GM23338 (cell line): Measurements from ENCODE around the gene SCUBE2. TPM values are rescaled to one million over a fixed set of nuclear protein-coding genes. Genes with fewer than 3 reads are reported as not detected.

ENCODE experiments used
- ATAC-seq: fragments of 200-7000 bp; cut with Tn5 transposase; 3 replicates; pipeline ENCODE4 v1.9.1; 2020
- DNase-seq: peaks from one replicate; pipeline ENCODE4 v3.0.0-alpha.2; 2015; ENCODE audit warnings: low spot score
- H2AFZ ChIP-seq: fragments of 200-600 bp; sonication (generic); 2 replicates; pipeline ENCODE4 v1.8.0; 2016; ENCODE audit warnings: antibody characterized with exemption, mild to moderate bottlenecking, moderate library complexity
- H3F3A ChIP-seq: fragments of 200-600 bp; sonication (generic); replicated peaks from 2 replicates; pipeline ENCODE4 v1.8.0; 2017; ENCODE audit warnings: antibody characterized with exemption, mixed run types, low read depth
- H3K27ac ChIP-seq: fragments of 200-600 bp; sonication (generic); 2 replicates; pipeline ENCODE4 v1.6.1; 2016; ENCODE audit warnings: low read depth
- H3K27me3 ChIP-seq: fragments of 200-600 bp; sonication (generic); 2 replicates; pipeline ENCODE4 v1.8.0; 2016; ENCODE audit warnings: mild to moderate bottlenecking, mixed run types, moderate library complexity; ENCODE audit not compliant: insufficient read depth
- H3K36me3 ChIP-seq: fragments of 200-600 bp; sonication (generic); 2 replicates; pipeline ENCODE4 v1.8.0; 2016; ENCODE audit warnings: mild to moderate bottlenecking; ENCODE audit not compliant: insufficient read depth
- H3K4me1 ChIP-seq: fragments of 200-600 bp; sonication (generic); 2 replicates; pipeline ENCODE4 v1.8.0; 2016; ENCODE audit warnings: mild to moderate bottlenecking, moderate library complexity; ENCODE audit not compliant: insufficient read depth
- H3K4me2 ChIP-seq: fragments of 200-600 bp; sonication (generic); 2 replicates; pipeline ENCODE4 v1.7.1; 2017; ENCODE audit warnings: mixed run types
- H3K4me3 ChIP-seq: fragments of 200-600 bp; sonication (generic); 2 replicates; pipeline ENCODE4 v1.6.1; 2016; ENCODE audit warnings: mixed run types
- H3K79me2 ChIP-seq: fragments of 200-600 bp; sonication (generic); replicated peaks from 2 replicates; pipeline ENCODE4 v1.8.0; 2017; ENCODE audit warnings: mild to moderate bottlenecking; ENCODE audit not compliant: insufficient read depth
- H3K9me2 ChIP-seq: fragments of 200-600 bp; sonication (generic); 2 replicates; pipeline ENCODE4 v1.8.0; 2017; ENCODE audit not compliant: insufficient read depth
- H4K20me1 ChIP-seq: fragments of 200-600 bp; sonication (generic); replicated peaks from 2 replicates; pipeline ENCODE4 v1.8.0; 2017; ENCODE audit warnings: mild to moderate bottlenecking; ENCODE audit not compliant: insufficient read depth
- H3K27ac Mint-ChIP-seq: 2 replicates; pipeline ENCODE4 v1.8.0; 2020; ENCODE audit warnings: inconsistent platforms, mild to moderate bottlenecking, moderate library complexity, mixed read lengths
- H3K27me3 Mint-ChIP-seq: 3 replicates; pipeline ENCODE4 v1.8.0; 2022; ENCODE audit warnings: low read depth, mild to moderate bottlenecking, moderate library complexity, mixed read lengths, inconsistent platforms; ENCODE audit not compliant: insufficient read depth, poor library complexity
- H3K36me3 Mint-ChIP-seq: 3 replicates; pipeline ENCODE4 v1.8.0; 2021; ENCODE audit warnings: low read depth, mild to moderate bottlenecking, inconsistent platforms, moderate library complexity, mixed read lengths
- H3K4me1 Mint-ChIP-seq: 3 replicates; pipeline ENCODE4 v1.8.0; 2020; ENCODE audit warnings: mild to moderate bottlenecking, inconsistent platforms, mixed read lengths
- H3K4me3 Mint-ChIP-seq: 3 replicates; pipeline ENCODE4 v1.8.0; 2021; ENCODE audit warnings: moderate library complexity, mild to moderate bottlenecking, inconsistent platforms, mixed read lengths
- H3K9me3 Mint-ChIP-seq: 3 replicates; pipeline ENCODE4 v1.8.0; 2020; ENCODE audit warnings: moderate library complexity, mild to moderate bottlenecking, inconsistent platforms, mixed read lengths
- CREB1 ChIP-seq: fragments of 250-450 bp; sonication (Bioruptor Pico); IDR thresholded peaks from 2 replicates; pipeline ENCODE4 v1.5.0; 2020; ENCODE audit warnings: low read depth, mild to moderate bottlenecking, moderate library complexity
- EZH2 ChIP-seq: fragments of 200-600 bp; sonication (generic); IDR thresholded peaks from one replicate; pipeline ENCODE4 v1.8.0; 2017; ENCODE audit warnings: antibody characterized with exemption, mild to moderate bottlenecking, low read depth; ENCODE audit not compliant: unreplicated experiment
- EZH2phosphoT487 ChIP-seq: fragments of 200-600 bp; sonication (generic); IDR thresholded peaks from one replicate; pipeline ENCODE4 v1.8.1; 2018; ENCODE audit warnings: antibody characterized with exemption; ENCODE audit not compliant: unreplicated experiment
- JUNB ChIP-seq: IDR thresholded peaks from one replicate; pipeline ENCODE4 v1.6.1; 2016; ENCODE audit warnings: antibody characterized with exemption; ENCODE audit not compliant: unreplicated experiment
- NANOG ChIP-seq: IDR thresholded peaks from 2 replicates; pipeline ENCODE4 v1.6.1; 2016; ENCODE audit warnings: antibody characterized with exemption, borderline replicate concordance
- POLR2AphosphoS5 ChIP-seq: IDR thresholded peaks from 2 replicates; pipeline ENCODE4 v1.6.1; 2016; ENCODE audit warnings: antibody characterized with exemption, low read depth
- ZNF331 ChIP-seq: fragments of 250-450 bp; sonication (Bioruptor Pico); IDR thresholded peaks from 2 replicates; pipeline ENCODE4 v1.5.0; 2020; ENCODE audit warnings: low read depth, mild to moderate bottlenecking, moderate library complexity
- polyA plus RNA-seq: library from polyadenylated mRNA; unstranded; fragments of >200 nt; fragmentation: Nextera tagmentation; extraction: Ambion mirVana; gene quantifications from 2 replicates; pipeline ENCODE4 v1.2.1, GENCODE V29; 2016
- total RNA-seq: library from RNA; depleted of rRNA; stranded (reverse); fragments of >200 nt; shearing (Covaris generic); gene quantifications from 2 replicates; pipeline ENCODE4 v1.2.3, GENCODE V29; 2014
- TF ChIP-seq, protein P1 (sequence below), 2 experiments: fragments of 200-600 bp in 1 of 2; sonication (generic) in 1 of 2; conservative IDR thresholded peaks; 2 replicates each; pipeline versions ENCODE4 v1.5.1 to v1.6.1; 2016 to 2017; ENCODE audit warnings: antibody characterized with exemption in 2 of 2, low read depth in 2 of 2, mild to moderate bottlenecking in 2 of 2, moderate library complexity in 1 of 2
- TF ChIP-seq, protein P2 (sequence below): IDR thresholded peaks from one replicate; pipeline ENCODE4 v1.6.1; 2018; ENCODE audit warnings: antibody characterized with exemption; ENCODE audit not compliant: unreplicated experiment
- TF ChIP-seq, protein P3 (sequence below): fragments of 250-450 bp; sonication (Bioruptor Pico); IDR thresholded peaks from 2 replicates; pipeline ENCODE4 v1.5.0; 2020; ENCODE audit warnings: mild to moderate bottlenecking, moderate library complexity

Gene SCUBE2
- total and polyA plus RNA-seq, 2 experiments from 2014 or later = 0.47 to 0.63 TPM

DNA sequence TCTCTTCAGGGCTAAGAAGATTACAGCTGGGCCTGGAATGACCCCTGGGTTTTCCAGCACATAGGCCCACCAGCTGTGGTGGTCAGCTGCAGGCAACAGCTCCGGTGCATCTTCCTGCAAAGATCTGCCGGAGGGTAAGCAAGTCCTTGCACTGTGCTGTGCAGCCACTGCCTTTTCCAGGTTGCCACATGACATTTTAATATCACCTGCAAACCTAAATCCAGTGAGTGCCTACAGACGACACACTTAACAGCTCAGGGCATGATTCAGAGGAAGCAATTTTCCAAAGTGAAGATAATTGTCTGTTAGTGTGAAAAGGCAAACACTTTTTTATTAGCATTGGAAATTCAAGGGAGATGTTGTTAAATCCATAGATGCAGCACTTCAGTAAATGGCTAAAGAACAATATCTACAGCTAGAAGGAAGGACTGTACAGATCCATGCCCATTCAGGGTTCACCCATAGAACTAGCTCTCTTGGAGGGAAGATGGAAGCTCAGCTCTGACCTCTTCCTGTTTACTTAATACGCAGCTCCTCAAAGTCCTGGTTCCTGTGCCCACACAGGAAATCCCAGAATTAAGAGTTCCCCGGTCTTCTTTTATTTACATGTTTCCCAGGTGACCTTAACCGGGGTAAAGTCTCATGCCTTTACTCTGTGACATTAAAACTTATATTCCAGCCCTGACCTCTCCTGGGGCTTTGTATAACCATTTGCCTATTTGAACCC is 74.3 kb downstream of the SCUBE2 start:
- Histone ChIP-seq H3K9me2 (0 out of 2 replicates have a peak, but pooled peaks cover 3% of the 10 kb centered on the region), H4K20me1 (no peaks in the 10 kb centered on the region), H3F3A (no peaks in the 10 kb centered on the region), H3K4me2 (no peak overlapping the region), H3K4me1 (no peaks in the 10 kb centered on the region), H3K27ac (no peak overlapping the region), H3K27me3 (no peaks in the 10 kb centered on the region), H2AFZ (no peak overlapping the region), H3K36me3 (no peaks in the 10 kb centered on the region), H3K4me3 (no peak overlapping the region), H3K79me2 (no peaks in the 10 kb centered on the region)
- no peak overlapping the region for H3K27ac Mint-ChIP-seq
- ATAC-seq (no peak), DNase-seq (no peak)
- H3K27me3 Mint-ChIP-seq = peaks cover 3% of the 10 kb centered on the region
- no peak overlapping the region for H3K4me3 Mint-ChIP-seq
- TF ChIP-seq, protein P1, sequence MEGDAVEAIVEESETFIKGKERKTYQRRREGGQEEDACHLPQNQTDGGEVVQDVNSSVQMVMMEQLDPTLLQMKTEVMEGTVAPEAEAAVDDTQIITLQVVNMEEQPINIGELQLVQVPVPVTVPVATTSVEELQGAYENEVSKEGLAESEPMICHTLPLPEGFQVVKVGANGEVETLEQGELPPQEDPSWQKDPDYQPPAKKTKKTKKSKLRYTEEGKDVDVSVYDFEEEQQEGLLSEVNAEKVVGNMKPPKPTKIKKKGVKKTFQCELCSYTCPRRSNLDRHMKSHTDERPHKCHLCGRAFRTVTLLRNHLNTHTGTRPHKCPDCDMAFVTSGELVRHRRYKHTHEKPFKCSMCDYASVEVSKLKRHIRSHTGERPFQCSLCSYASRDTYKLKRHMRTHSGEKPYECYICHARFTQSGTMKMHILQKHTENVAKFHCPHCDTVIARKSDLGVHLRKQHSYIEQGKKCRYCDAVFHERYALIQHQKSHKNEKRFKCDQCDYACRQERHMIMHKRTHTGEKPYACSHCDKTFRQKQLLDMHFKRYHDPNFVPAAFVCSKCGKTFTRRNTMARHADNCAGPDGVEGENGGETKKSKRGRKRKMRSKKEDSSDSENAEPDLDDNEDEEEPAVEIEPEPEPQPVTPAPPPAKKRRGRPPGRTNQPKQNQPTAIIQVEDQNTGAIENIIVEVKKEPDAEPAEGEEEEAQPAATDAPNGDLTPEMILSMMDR (conservative IDR thresholded peaks at IDR 0.05; ENCODE audit: low read depth in 2 of 2) = no peak
- TF ChIP-seq, protein P2, sequence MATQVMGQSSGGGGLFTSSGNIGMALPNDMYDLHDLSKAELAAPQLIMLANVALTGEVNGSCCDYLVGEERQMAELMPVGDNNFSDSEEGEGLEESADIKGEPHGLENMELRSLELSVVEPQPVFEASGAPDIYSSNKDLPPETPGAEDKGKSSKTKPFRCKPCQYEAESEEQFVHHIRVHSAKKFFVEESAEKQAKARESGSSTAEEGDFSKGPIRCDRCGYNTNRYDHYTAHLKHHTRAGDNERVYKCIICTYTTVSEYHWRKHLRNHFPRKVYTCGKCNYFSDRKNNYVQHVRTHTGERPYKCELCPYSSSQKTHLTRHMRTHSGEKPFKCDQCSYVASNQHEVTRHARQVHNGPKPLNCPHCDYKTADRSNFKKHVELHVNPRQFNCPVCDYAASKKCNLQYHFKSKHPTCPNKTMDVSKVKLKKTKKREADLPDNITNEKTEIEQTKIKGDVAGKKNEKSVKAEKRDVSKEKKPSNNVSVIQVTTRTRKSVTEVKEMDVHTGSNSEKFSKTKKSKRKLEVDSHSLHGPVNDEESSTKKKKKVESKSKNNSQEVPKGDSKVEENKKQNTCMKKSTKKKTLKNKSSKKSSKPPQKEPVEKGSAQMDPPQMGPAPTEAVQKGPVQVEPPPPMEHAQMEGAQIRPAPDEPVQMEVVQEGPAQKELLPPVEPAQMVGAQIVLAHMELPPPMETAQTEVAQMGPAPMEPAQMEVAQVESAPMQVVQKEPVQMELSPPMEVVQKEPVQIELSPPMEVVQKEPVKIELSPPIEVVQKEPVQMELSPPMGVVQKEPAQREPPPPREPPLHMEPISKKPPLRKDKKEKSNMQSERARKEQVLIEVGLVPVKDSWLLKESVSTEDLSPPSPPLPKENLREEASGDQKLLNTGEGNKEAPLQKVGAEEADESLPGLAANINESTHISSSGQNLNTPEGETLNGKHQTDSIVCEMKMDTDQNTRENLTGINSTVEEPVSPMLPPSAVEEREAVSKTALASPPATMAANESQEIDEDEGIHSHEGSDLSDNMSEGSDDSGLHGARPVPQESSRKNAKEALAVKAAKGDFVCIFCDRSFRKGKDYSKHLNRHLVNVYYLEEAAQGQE = no peak
- TF ChIP-seq NANOG = no peak
- TF ChIP-seq CREB1 (CRISPR knock-in tag) = no peak
- TF ChIP-seq EZH2phosphoT487 = no peak
- TF ChIP-seq JUNB = no peak
- TF ChIP-seq, protein P3, sequence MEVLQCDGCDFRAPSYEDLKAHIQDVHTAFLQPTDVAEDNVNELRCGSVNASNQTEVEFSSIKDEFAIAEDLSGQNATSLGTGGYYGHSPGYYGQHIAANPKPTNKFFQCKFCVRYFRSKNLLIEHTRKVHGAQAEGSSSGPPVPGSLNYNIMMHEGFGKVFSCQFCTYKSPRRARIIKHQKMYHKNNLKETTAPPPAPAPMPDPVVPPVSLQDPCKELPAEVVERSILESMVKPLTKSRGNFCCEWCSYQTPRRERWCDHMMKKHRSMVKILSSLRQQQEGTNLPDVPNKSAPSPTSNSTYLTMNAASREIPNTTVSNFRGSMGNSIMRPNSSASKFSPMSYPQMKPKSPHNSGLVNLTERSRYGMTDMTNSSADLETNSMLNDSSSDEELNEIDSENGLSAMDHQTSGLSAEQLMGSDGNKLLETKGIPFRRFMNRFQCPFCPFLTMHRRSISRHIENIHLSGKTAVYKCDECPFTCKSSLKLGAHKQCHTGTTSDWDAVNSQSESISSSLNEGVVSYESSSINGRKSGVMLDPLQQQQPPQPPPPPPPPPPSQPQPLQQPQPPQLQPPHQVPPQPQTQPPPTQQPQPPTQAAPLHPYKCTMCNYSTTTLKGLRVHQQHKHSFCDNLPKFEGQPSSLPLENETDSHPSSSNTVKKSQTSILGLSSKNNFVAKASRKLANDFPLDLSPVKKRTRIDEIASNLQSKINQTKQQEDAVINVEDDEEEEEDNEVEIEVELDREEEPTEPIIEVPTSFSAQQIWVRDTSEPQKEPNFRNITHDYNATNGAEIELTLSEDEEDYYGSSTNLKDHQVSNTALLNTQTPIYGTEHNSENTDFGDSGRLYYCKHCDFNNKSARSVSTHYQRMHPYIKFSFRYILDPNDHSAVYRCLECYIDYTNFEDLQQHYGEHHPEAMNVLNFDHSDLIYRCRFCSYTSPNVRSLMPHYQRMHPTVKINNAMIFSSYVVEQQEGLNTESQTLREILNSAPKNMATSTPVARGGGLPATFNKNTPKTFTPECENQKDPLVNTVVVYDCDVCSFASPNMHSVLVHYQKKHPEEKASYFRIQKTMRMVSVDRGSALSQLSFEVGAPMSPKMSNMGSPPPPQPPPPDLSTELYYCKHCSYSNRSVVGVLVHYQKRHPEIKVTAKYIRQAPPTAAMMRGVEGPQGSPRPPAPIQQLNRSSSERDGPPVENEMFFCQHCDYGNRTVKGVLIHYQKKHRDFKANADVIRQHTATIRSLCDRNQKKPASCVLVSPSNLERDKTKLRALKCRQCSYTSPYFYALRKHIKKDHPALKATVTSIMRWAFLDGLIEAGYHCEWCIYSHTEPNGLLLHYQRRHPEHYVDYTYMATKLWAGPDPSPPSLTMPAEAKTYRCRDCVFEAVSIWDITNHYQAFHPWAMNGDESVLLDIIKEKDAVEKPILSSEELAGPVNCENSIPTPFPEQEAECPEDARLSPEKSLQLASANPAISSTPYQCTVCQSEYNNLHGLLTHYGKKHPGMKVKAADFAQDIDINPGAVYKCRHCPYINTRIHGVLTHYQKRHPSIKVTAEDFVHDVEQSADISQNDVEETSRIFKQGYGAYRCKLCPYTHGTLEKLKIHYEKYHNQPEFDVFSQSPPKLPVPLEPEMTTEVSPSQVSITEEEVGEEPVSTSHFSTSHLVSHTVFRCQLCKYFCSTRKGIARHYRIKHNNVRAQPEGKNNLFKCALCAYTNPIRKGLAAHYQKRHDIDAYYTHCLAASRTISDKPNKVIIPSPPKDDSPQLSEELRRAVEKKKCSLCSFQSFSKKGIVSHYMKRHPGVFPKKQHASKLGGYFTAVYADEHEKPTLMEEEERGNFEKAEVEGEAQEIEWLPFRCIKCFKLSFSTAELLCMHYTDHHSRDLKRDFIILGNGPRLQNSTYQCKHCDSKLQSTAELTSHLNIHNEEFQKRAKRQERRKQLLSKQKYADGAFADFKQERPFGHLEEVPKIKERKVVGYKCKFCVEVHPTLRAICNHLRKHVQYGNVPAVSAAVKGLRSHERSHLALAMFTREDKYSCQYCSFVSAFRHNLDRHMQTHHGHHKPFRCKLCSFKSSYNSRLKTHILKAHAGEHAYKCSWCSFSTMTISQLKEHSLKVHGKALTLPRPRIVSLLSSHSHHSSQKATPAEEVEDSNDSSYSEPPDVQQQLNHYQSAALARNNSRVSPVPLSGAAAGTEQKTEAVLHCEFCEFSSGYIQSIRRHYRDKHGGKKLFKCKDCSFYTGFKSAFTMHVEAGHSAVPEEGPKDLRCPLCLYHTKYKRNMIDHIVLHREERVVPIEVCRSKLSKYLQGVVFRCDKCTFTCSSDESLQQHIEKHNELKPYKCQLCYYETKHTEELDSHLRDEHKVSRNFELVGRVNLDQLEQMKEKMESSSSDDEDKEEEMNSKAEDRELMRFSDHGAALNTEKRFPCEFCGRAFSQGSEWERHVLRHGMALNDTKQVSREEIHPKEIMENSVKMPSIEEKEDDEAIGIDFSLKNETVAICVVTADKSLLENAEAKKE (CRISPR knock-in tag) = no peak
- no peak for TF ChIP-seq ZNF331
- no peak for TF ChIP-seq POLR2AphosphoS5
- no peak for TF ChIP-seq EZH2
- no peaks in the 10 kb centered on the region; the same call in 2 of the 3 replicates for H3K36me3 Mint-ChIP-seq
- peaks cover 5% of the 10 kb centered on the region; the same call in 1 of the 3 replicates for H3K9me3 Mint-ChIP-seq
- peaks cover 5% of the 10 kb centered on the region; the same call in 1 of the 3 replicates for H3K4me1 Mint-ChIP-seq
